HepG2 (cell line): Measurements from ENCODE around the gene RANBP3. TPM values are rescaled to one million over a fixed set of nuclear protein-coding genes. Genes with fewer than 3 reads are reported as not detected.

ENCODE experiments used
- ATAC-seq: fragments of 200-7000 bp; cut with Tn5 transposase; 3 replicates; pipeline ENCODE4 v1.9.1; 2020; ENCODE audit warnings: mild to moderate bottlenecking, moderate library complexity
- BruUV-seq: library from RNA; stranded (reverse); fragments of 400-500 nt; replicated peaks from 2 replicates; lab custom pipeline; 2021; lab: Mats Ljungman, UMichigan
- CTCF ChIA-PET: fragments of 300-600 bp; formaldehyde crosslinking; extraction: SDS; loops from one replicate; lab custom pipeline; 2021; ENCODE audit warnings: low total read pairs, inconsistent platforms, low intra/inter-chr PET ratio; lab: Yijun Ruan, JAX
- POLR2A ChIA-PET: fragments of 350-600 bp; sonication (Branson Sonifier 250); formaldehyde crosslinking; loops from one replicate; lab custom pipeline; 2020; ENCODE audit warnings: antibody characterized with exemption, inconsistent platforms; lab: Yijun Ruan, JAX
- DNase-seq: peaks from one replicate; pipeline ENCODE4 v3.0.0-alpha.2; 2015; ENCODE audit warnings: low spot score
- FAIRE-seq: peaks from 3 replicates; lab custom pipeline; 2011; peaks lifted over from hg19 to GRCh38; lab: Jason Lieb, UNC
- H2AFZ ChIP-seq: one replicate; pipeline ENCODE4 v1.6.1; 2011; ENCODE audit warnings: low read length, inconsistent platforms
- H3K27ac ChIP-seq: fragments of 300-600 bp; 3 replicates; pipeline ENCODE4 v1.8.0; 2011; ENCODE audit warnings: mixed run types, mild to moderate bottlenecking, mixed read lengths, low read length, inconsistent platforms; ENCODE audit not compliant: insufficient read depth; ENCODE audit errors: extremely low read length
- H3K27me3 ChIP-seq, 2 experiments: fragments of 200-600 bp in 1 of 2; 2 replicates in 1 of 2; 3 replicates in 1 of 2; pipeline versions ENCODE4 v1.6.0 to v1.8.0; 2011; ENCODE audit warnings: low read length in 2 of 2, mild to moderate bottlenecking in 2 of 2, moderate library complexity in 2 of 2, inconsistent platforms in 1 of 2; ENCODE audit not compliant: insufficient read depth in 2 of 2, control insufficient read depth in 1 of 2
- H3K36me3 ChIP-seq, 2 experiments: fragments of 200-600 bp in 1 of 2; replicated peaks in 1 of 2; 2 replicates in 1 of 2; 3 replicates in 1 of 2; pipeline versions ENCODE4 v1.5.1 to v1.8.0; 2011; ENCODE audit warnings: low read length in 2 of 2, inconsistent platforms in 1 of 2; ENCODE audit not compliant: insufficient read depth in 2 of 2, control insufficient read depth in 1 of 2
- H3K4me1 ChIP-seq: 2 replicates; pipeline ENCODE4 v1.5.1; 2012; ENCODE audit warnings: low read length, inconsistent platforms; ENCODE audit not compliant: insufficient read depth
- H3K4me2 ChIP-seq: 2 replicates; pipeline ENCODE4 v1.6.0; 2011; ENCODE audit warnings: low read depth, low read length, inconsistent platforms
- H3K4me3 ChIP-seq, 3 experiments: fragments of 200-600 bp in 1 of 3; sonication (generic), shearing (Covaris generic) in 1 of 3; replicated peaks in 1 of 3; 2 replicates each; pipeline ENCODE4 v1.5.1; 2011 to 2016; ENCODE audit warnings: low read length in 3 of 3, inconsistent platforms in 2 of 3, low read depth in 2 of 3, mild to moderate bottlenecking in 2 of 3, control low read depth in 1 of 3, mixed read lengths in 1 of 3; ENCODE audit not compliant: insufficient read depth in 1 of 3
- H3K79me2 ChIP-seq: one replicate; pipeline ENCODE4 v1.6.1; 2011; ENCODE audit warnings: low read length, inconsistent platforms; ENCODE audit not compliant: insufficient read depth
- H3K9ac ChIP-seq: 2 replicates; pipeline ENCODE4 v1.6.0; 2011; ENCODE audit warnings: mild to moderate bottlenecking, low read depth, low read length, inconsistent platforms; ENCODE audit not compliant: insufficient read depth
- H3K9me3 ChIP-seq: 2 replicates; pipeline ENCODE4 v1.5.1; 2012; ENCODE audit warnings: mild to moderate bottlenecking, low read length
- H4K20me1 ChIP-seq: 2 replicates; pipeline ENCODE4 v1.6.0; 2011; ENCODE audit warnings: inconsistent platforms, mild to moderate bottlenecking, low read length, moderate library complexity; ENCODE audit not compliant: insufficient read depth
- GPN1 ChIP-seq: sonication (generic); formaldehyde crosslinking; IDR thresholded peaks from 2 replicates; pipeline ENCODE4 v1.5.1; 2020; ENCODE audit warnings: missing genetic modification reagents, borderline replicate concordance
- KLF6 ChIP-seq: IDR thresholded peaks from 2 replicates; pipeline ENCODE4 v1.8.0; 2016; ENCODE audit warnings: missing biosample characterization, missing genetic modification reagents
- MIER2 ChIP-seq: IDR thresholded peaks from 2 replicates; pipeline ENCODE4 v1.6.1; 2016; ENCODE audit warnings: missing biosample characterization, missing genetic modification reagents
- MTA3 ChIP-seq: sonication (generic); formaldehyde crosslinking; IDR thresholded peaks from 2 replicates; pipeline ENCODE4 v1.4.0; 2020; ENCODE audit warnings: missing genetic modification reagents
- RARA ChIP-seq: IDR thresholded peaks from 2 replicates; pipeline ENCODE4 v1.6.1; 2016; ENCODE audit warnings: missing genetic modification reagents, missing compliant biosample characterization
- TCF12 ChIP-seq, 2 experiments: fragments of 450-650 bp in 1 of 2; sonication (generic) in 1 of 2; formaldehyde crosslinking in 1 of 2; IDR thresholded peaks; 2 replicates each; pipeline versions ENCODE4 v1.6.1 to v1.8.0; 2017 to 2022; ENCODE audit warnings: antibody characterized with exemption in 1 of 2, mild to moderate bottlenecking in 1 of 2, missing genetic modification reagents in 1 of 2, moderate library complexity in 1 of 2
- ZNF282 ChIP-seq: fragments of 450-650 bp; IDR thresholded peaks from 2 replicates; pipeline ENCODE4 v1.6.1; 2018; ENCODE audit not compliant: partially characterized antibody
- ZNF549 ChIP-seq: sonication (generic); formaldehyde crosslinking; IDR thresholded peaks from 2 replicates; pipeline ENCODE4 v1.5.0; 2020; ENCODE audit warnings: missing genetic modification reagents
- ZNF724P ChIP-seq: sonication (generic); formaldehyde crosslinking; IDR thresholded peaks from 2 replicates; pipeline ENCODE4 v1.8.0; 2022; ENCODE audit warnings: missing genetic modification reagents, borderline replicate concordance
- WGBS: methylation state at CpG from one replicate; pipeline ENCODE4 v1.1.6; 2017; ENCODE audit warnings: low lambda C conversion rate; 5-methylcytosine and 5-hydroxymethylcytosine counted together
- in situ Hi-C: cut with HindIII; loops from 2 replicates; pipeline ENCODE4 v1.10.0; 2017; ENCODE audit warnings: low pct_unique_long_range_greater_than_20kb; ENCODE audit not compliant: extremely low pct_ligation_motif_present
- intact Hi-C: fragments of 100-400 bp; cut with micrococcal nuclease; formaldehyde crosslinking; loops from one replicate; pipeline ENCODE4 v1.10.0; 2022; ENCODE audit not compliant: unreplicated experiment
- polyA plus RNA-seq, 8 experiments: library from polyadenylated mRNA; depleted of rRNA in 3 of 8; stranded (reverse) in 7 of 8; unstranded in 1 of 8; fragments of >200 nt; fragmentation: Illumina TruSeq in 4 of 8; extraction: Trizol in 4 of 8; gene quantifications; 2 replicates each; pipeline versions ENCODE4 v1.2.1 to v1.2.3, GENCODE V29; 2011 to 2016; ENCODE audit warnings: low read depth in 4 of 8, missing spikeins in 1 of 8, mixed read lengths in 1 of 8; ENCODE audit not compliant: insufficient read depth in 1 of 8
- total RNA-seq, 5 experiments: library from RNA; depleted of rRNA; stranded (reverse); fragments of >200 nt; fragmentation: Illumina TruSeq; extraction: Trizol; gene quantifications; 2 replicates each; pipeline ENCODE4 v1.2.3, GENCODE V29; 2016; ENCODE audit warnings: low read depth in 1 of 5
- TF ChIP-seq, protein P1 (sequence below): sonication (generic); formaldehyde crosslinking; IDR thresholded peaks from 2 replicates; pipeline ENCODE4 v1.9.0; 2021; ENCODE audit warnings: missing genetic modification reagents, borderline replicate concordance
- TF ChIP-seq, protein P2 (sequence below): sonication (generic); formaldehyde crosslinking; IDR thresholded peaks from 2 replicates; pipeline ENCODE4 v1.8.1; 2023; ENCODE audit warnings: mild to moderate bottlenecking, inconsistent platforms, moderate library complexity, missing genetic modification reagents, borderline replicate concordance
- TF ChIP-seq, protein P3 (sequence below): sonication (generic); formaldehyde crosslinking; IDR thresholded peaks from 2 replicates; pipeline ENCODE4 v1.5.1; 2020; ENCODE audit warnings: mild to moderate bottlenecking, missing genetic modification reagents, borderline replicate concordance

RANBP3 gene
- total and polyA plus RNA-seq, 2 of the 13 experiments (the other 11 are each of a cell fraction or from before 2014, with no cell fraction given) = 39.5 to 149 TPM

- in situ Hi-C loops = no loop called here
- H3K27ac ChIP-seq = no peak overlapping the region
- no peak overlapping the region for H3K4me3 ChIP-seq
- peaks cover 61% of the 10 kb centered on the region for H3K4me1 ChIP-seq
- no TSS peak for BruUV-seq
- H3K79me2 ChIP-seq = no peaks in the 10 kb centered on the region
- TF ChIP-seq GPN1 = no peak
- no peak for TF ChIP-seq ZNF282
- no peak overlapping the region for H3K4me2 ChIP-seq
- ATAC-seq (no peak), DNase-seq (no peak), FAIRE-seq (no peak)
- intact Hi-C loops = no loop called here
- H3K9ac ChIP-seq = no peak overlapping the region
- no peak overlapping the region for H2AFZ ChIP-seq
- H3K27me3 ChIP-seq = peaks cover 4 to 28% of the 10 kb centered on the region in 2 experiments; a peak in 4 of 5 replicates
- ChIA-PET CTCF (no interaction called here), POLR2A (no interaction called here)
- no peaks in the 10 kb centered on the region for H3K9me3 ChIP-seq
- H3K36me3 ChIP-seq = no peaks in the 10 kb centered on the region
- 76% methylated on average over 26 of the region's 26 CpGs for whole genome bisulfite sequencing
- no peaks in the 10 kb centered on the region for H4K20me1 ChIP-seq
These were observed 38.1 kb upstream of the RANBP3 start for GRCh38 chr19:6015841-6016545.

- Histone ChIP-seq H3K36me3 (no peaks in the 10 kb centered on the region), H3K9ac (no peak overlapping the region), H3K27ac (no peak overlapping the region), H3K79me2 (no peaks in the 10 kb centered on the region), H3K4me3 (no peak overlapping the region), H3K27me3 (peaks cover 4 to 31% of the 10 kb centered on the region in 2 experiments; a peak in 4 of 5 replicates), H3K4me2 (no peak overlapping the region), H2AFZ (no peak overlapping the region), H4K20me1 (no peaks in the 10 kb centered on the region), H3K9me3 (no peaks in the 10 kb centered on the region), H3K4me1 (peaks cover 58% of the 10 kb centered on the region)
- in situ Hi-C loops = no loop called here
- intact Hi-C loops = no loop called here
- WGBS = 57% methylated on average over 12 of the region's 13 CpGs
- no peak for DNase-seq
- ChIA-PET CTCF (no interaction called here), POLR2A (no interaction called here)
- BruUV-seq = no TSS peak
- no peak for ATAC-seq
- no peak for FAIRE-seq
- no peak for TF ChIP-seq ZNF724P (CRISPR knock-in tag)
- no peak for TF ChIP-seq TCF12 (IDR thresholded peaks at IDR 0.05)
- TF ChIP-seq TCF12 (CRISPR knock-in tag; IDR thresholded peaks at IDR 0.05) = no peak
- TF ChIP-seq, protein P1, sequence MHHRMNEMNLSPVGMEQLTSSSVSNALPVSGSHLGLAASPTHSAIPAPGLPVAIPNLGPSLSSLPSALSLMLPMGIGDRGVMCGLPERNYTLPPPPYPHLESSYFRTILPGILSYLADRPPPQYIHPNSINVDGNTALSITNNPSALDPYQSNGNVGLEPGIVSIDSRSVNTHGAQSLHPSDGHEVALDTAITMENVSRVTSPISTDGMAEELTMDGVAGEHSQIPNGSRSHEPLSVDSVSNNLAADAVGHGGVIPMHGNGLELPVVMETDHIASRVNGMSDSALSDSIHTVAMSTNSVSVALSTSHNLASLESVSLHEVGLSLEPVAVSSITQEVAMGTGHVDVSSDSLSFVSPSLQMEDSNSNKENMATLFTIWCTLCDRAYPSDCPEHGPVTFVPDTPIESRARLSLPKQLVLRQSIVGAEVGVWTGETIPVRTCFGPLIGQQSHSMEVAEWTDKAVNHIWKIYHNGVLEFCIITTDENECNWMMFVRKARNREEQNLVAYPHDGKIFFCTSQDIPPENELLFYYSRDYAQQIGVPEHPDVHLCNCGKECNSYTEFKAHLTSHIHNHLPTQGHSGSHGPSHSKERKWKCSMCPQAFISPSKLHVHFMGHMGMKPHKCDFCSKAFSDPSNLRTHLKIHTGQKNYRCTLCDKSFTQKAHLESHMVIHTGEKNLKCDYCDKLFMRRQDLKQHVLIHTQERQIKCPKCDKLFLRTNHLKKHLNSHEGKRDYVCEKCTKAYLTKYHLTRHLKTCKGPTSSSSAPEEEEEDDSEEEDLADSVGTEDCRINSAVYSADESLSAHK (CRISPR knock-in tag) = no peak
- no peak for TF ChIP-seq MTA3 (CRISPR knock-in tag)
- no peak for TF ChIP-seq KLF6 (CRISPR knock-in tag)
- TF ChIP-seq, protein P2, sequence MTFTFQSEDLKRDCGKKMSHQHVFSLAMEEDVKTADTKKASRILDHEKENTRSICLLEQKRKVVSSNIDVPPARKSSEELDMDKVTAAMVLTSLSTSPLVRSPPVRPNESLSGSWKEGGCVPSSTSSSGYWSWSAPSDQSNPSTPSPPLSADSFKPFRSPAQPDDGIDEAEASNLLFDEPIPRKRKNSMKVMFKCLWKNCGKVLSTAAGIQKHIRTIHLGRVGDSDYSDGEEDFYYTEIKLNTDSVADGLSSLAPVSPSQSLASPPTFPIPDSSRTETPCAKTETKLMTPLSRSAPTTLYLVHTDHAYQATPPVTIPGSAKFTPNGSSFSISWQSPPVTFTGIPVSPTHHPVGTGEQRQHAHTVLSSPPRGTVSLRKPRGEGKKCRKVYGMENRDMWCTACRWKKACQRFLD (CRISPR knock-in tag) = no peak
- TF ChIP-seq RARA (CRISPR knock-in tag) = no peak
- no peak for TF ChIP-seq MIER2
- TF ChIP-seq ZNF549 (CRISPR knock-in tag) = no peak
- TF ChIP-seq, protein P3, sequence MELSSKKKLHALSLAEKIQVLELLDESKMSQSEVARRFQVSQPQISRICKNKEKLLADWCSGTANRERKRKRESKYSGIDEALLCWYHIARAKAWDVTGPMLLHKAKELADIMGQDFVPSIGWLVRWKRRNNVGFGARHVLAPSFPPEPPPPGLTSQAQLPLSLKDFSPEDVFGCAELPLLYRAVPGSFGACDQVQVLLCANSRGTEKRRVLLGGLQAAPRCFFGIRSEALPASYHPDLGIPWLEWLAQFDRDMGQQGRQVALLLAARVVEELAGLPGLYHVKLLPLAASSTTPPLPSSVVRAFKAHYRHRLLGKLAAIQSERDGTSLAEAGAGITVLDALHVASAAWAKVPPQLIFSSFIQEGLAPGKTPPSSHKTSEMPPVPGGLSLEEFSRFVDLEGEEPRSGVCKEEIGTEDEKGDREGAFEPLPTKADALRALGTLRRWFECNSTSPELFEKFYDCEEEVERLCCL (CRISPR knock-in tag) = no peak
These were observed 36.7 kb upstream of the RANBP3 start for GRCh38 chr19:6014551-6015135.
